NCI-H2081 treated with DMSO at 0.1 percent for 48 hours (cell line): Measurements from ENCODE around the gene BNC2.

Experiments used
- DNase-seq: peaks from one replicate; lab custom pipeline; 2025; lab: John Stamatoyannopoulos, UW

The BNC2 gene

DNA sequence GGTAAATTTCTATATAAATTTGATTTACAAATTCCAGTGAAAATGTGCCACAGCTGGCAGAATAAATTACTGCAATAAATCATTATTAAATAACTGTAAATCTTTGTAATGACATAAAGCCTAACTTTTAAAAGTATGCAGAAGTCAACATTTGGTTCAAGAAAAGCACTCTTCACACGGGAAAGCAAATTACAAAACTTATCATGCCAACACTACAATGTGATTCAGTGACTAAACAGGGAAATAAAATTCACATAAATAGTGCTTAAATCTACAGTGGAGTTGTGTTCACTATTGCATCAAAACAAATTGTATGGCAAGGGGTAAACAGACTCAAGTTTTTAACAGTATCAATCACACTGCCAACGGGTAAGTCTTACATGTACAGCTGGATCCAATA is 117.2 kb downstream of the BNC2 start:
- no peak for DNase-seq

DNA sequence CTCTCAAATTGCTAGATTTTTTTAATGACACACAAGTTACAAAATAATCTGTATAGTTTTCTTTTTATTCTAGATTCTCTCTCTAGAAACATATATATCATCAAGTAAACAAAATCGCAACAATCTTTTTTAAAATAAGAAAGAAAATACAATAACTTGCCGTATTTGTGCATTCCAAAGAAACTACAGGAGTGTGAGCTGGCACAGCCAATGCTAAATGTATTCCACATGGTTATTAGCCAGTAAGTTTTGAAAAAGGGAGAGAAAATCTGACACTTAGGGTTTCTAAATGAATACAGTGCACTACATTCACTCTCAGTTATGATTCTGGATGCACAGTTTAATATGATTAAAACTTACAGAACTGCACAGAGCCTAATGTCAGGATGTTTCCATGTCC is 117.9 kb downstream of the BNC2 start:
- no peak for DNase-seq

GRCh38 chr9:16750553-16750952 is 119.9 kb downstream of the BNC2 start:
- no peak for DNase-seq

GRCh38 chr9:16745359-16745758 is 125.1 kb downstream of the BNC2 start:
- DNase-seq = no peak

DNA sequence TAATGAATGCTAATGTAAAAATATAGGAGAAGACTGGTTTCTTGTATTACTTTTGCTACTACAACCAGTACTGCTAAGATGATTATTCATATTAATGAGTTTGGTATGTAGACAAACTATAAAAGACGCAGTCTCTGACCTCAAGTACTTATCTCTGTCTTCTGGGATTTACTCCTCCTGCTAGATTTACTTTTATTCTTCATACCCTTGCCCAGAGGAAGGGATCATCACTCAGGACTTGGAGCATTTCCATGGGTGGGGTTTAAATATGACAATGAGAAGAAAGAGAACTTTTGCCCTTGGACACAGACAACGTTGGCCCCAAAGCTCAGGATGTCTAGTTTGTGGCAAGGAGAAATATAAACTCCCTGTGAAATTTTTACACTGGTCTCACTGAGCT is 126.1 kb downstream of the BNC2 start:
- no peak for DNase-seq

- DNase-seq = no peak
Measured at GRCh38 chr9:16743375-16743774, 127.1 kb downstream of the BNC2 start.

DNA sequence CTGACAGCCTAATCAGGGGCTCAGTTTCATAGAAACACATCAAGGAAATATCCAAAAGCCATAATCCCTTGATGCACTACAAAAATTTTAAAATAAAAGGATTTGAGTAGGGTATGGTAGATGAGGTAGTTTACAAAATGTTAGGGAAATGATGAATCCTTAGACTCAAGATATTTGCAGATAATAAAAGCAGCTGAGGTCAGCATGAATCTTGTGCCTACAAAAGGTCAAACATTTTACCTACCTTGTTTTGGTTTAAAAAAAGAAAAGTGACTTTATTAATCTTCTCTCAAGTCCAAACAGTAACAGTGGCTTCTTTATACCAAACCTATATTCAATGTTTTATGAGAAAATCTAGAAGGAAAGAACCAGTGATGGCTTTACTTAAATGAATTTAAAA is 135.5 kb downstream of the BNC2 start:
- no peak for DNase-seq

- no peak for DNase-seq
Measured at GRCh38 chr9:16732546-16732945, 137.9 kb downstream of the BNC2 start.

- DNase-seq = no peak
Measured at GRCh38 chr9:16730162-16730561, 140.3 kb downstream of the BNC2 start.

GRCh38 chr9:16729651-16730050 is 140.8 kb downstream of the BNC2 start:
- no peak for DNase-seq

DNA sequence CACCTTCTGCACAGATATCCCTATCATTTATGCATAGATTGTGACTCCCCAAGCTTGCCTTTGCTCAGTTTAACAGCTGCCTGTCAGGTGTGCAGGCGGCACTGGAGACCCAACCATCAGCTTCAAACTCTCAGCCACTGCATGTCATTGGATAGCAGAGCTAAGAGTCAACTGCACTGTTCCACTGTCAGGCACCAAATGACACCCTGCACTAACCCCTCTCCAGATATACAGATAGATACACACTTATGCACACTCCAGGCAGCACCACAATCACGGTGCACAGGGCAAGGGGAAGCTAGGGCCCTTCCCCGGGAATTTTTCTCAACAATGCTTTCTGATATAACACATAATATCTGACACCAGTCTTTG is 142.3 kb downstream of the BNC2 start:
- no peak for DNase-seq

- no peak for DNase-seq
Measured at GRCh38 chr9:16727452-16728136, 142.9 kb downstream of the BNC2 start.

- no peak for DNase-seq
Measured at GRCh38 chr9:16726718-16727451, 143.6 kb downstream of the BNC2 start.

- no peak for DNase-seq
Measured at GRCh38 chr9:16726029-16726428, 144.4 kb downstream of the BNC2 start.

- DNase-seq = no peak
Measured at GRCh38 chr9:16725066-16725465, 145.4 kb downstream of the BNC2 start.

- DNase-seq = no peak
Measured at GRCh38 chr9:16721972-16722371, 148.5 kb downstream of the BNC2 start.

DNA sequence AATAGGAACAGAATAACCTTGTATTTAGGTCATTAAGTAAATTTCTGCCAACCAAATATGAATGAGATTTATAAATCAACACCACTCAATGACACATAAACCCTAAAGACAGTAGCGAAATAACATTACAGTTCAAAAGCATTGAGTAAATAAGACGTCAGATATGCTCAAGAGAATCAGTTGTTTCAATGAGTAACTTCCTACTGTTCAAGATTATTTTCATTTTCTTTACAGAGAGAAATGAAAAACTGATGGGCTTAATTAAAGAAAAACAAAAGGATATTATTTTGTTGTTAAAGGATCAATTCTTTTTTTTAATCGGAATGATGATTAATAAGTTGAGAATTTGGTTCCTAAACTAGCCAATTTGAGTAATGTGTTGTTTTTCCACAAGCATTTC is 150.1 kb downstream of the BNC2 start:
- no peak for DNase-seq

DNA sequence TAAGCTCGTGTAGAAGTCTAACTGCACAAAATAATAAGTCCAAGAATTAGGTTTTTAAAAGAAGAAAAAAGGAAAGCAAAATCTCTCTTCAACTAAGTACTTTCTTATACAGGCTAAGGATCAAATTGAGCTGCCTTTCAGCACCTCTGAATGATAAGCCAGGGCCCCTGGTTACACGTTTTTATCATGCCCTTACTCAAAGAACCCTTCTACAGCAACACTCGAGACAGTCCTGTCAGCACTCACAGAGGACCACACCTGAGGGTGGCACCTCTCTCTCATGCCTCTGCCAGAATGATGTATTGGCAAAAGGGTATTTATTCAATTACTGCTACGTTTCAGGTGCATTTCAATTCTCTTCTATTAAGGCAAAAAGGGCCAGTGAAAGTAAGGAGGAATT is 150.5 kb downstream of the BNC2 start:
- no peak for DNase-seq

GRCh38 chr9:16718952-16719351 is 151.5 kb downstream of the BNC2 start:
- no peak for DNase-seq

DNA sequence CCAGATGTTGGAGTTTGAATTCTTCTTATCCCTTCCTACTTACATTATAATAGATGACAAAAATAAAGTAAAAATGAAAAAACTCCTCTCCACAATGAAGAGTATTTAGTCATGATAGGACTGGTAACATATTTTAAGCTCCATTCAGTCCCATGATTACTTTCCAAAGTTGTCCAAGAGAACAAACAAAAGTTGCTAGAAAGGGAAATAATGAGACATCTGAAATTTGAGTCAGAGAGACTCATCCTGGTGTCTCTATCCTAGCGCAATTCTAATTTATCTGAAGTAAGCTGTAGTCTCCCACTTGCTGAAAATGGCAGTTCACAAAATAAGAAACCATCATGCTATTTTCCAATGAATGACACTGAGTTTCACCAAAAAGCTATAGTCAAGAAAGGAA is 152.2 kb downstream of the BNC2 start:
- no peak for DNase-seq

DNA sequence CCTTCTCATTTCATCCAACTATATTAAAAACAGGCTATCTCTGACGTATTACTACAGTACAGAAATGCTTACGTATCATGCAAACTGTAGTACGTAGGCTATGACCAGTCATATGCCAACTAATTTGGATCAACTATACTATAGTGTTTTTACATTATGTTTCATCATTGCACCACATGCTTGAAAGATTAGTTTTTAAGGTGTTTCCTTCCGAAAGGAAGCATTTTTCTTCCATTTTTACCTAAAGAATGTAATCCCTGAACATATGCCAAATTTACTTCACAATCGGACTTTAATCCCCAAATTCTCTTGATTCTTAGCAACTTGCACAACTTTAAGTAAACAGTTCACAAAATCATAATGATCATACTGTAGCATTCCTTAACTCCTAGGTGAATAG is 153.9 kb downstream of the BNC2 start:
- no peak for DNase-seq

GRCh38 chr9:16715404-16715803 is 155.1 kb downstream of the BNC2 start:
- DNase-seq = no peak

DNA sequence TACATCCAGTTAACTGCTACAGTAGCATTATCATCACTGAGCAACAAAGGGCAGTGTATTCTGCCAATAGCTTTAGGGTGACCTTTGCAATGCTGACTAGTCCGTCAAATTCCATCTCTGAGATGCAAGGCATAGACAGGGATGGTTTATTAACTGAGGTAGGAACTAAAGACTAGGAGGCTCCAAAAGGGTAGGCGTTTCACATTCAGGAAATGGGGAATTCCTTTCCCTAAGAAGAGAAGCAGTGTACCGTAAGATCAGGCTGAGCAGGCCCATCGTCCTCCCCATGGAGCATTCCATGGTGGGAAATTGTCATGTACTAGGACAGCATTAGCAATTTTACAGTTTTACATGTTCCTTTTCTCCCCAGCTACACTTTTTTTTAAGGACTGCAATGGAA is 157.7 kb downstream of the BNC2 start:
- no peak for DNase-seq

DNA sequence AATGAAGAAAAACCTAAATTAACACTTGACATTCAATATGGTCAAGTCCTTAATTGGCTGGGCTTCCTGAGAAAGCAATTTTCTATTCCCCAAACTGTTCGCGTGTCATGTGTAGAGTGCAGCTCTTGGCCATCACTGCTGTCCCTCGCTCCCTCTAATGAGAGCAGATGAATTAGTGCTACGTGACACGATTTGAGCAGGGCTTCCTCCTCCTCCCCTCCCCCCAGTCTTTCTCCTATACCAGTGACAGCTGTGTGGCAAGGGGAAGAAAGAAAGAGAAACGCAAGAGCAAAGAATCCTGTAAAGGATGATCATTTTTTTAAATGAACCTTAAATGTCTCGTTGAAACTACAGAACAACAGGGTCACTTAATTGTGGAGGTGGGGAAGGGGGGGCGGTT is 159.6 kb downstream of the BNC2 start:
- no peak for DNase-seq
